Stomach smooth muscle (tissue), 2 donors: ENCODE data around the gene LAMA5.

Experiments used
- H3K27ac ChIP-seq: one replicate; pipeline ENCODE4 v1.7.0; 2013; ENCODE audit warnings: mild to moderate bottlenecking, low read length, inconsistent platforms
- H3K27me3 ChIP-seq, 2 donors: one replicate each; pipeline ENCODE4 v1.7.0; 2013; ENCODE audit warnings: low read length in 2 of 2; ENCODE audit not compliant: insufficient read depth in 2 of 2, control insufficient read depth in 1 of 2
- H3K36me3 ChIP-seq, 2 donors: one replicate each; pipeline ENCODE4 v1.7.0; 2013; ENCODE audit warnings: low read length in 2 of 2; ENCODE audit not compliant: control insufficient read depth in 2 of 2, insufficient read depth in 2 of 2
- H3K4me1 ChIP-seq: one replicate; pipeline ENCODE4 v1.7.0; 2013; ENCODE audit warnings: low read length; ENCODE audit not compliant: control insufficient read depth, insufficient read depth
- H3K4me3 ChIP-seq, 2 donors: one replicate each; pipeline ENCODE4 v1.7.0; 2013; ENCODE audit warnings: low read length in 2 of 2
- H3K9ac ChIP-seq, 2 donors: one replicate each; pipeline ENCODE4 v1.7.0; 2013; ENCODE audit warnings: low read length in 2 of 2, mild to moderate bottlenecking in 1 of 2
- H3K9me3 ChIP-seq, 2 donors: one replicate each; pipeline ENCODE4 v1.7.0; 2013; ENCODE audit warnings: low read length in 2 of 2; ENCODE audit not compliant: control insufficient read depth in 2 of 2
- donor health status: healthy.
- donor health status: Pancreatic carcinoma.

The LAMA5 gene

DNA sequence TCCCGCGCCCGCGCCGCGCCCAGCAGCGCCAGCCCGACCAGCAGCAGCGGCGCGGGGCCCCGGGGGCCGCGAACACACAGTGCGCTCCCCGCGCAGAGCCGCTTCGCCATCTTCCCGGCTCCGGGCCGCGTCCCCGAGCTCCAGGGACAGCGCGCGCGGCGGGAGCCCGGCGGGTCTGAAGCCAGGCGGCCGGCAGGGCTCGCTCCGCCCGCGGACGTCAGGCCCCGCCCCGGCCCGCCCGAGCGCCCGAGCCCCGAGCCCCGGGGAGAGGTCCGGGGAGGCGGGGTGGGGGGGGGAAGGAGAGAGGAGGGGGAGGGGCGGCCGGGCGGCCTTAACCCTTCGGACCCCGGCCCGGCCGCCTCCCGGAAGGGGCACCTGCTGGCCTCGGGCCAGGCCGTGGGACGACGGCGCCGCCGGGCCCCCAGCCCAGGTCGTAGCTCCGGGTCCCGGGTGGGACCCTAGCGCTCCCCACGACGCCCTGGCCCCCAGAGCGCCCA is at the start of gene LAMA5:
Gene LAMA5 (minus strand): TSS at position 177 of the 497 bp plus-strand sequence. CDS start 67 bp downstream, at position 110.
- peaks cover 0 to 1% of the 10 kb centered on the region in 2 donors for H3K36me3 ChIP-seq
- H3K9ac ChIP-seq, result peak within 1 kb of the TSS; percentile 76 to 87
- no peaks in the 10 kb centered on the region for H3K9me3 ChIP-seq
- H3K27ac ChIP-seq, result peak within 1 kb of the TSS; percentile 99
- no peaks in the 10 kb centered on the region for H3K27me3 ChIP-seq
- H3K4me3 ChIP-seq, result peak within 1 kb of the TSS; percentile 83 to 92
- peaks cover 90% of the 10 kb centered on the region for H3K4me1 ChIP-seq

GRCh38 chr20:62415354-62416111 is 48.4 kb upstream of the LAMA5 start:
- no peaks in the 10 kb centered on the region for H3K9me3 ChIP-seq
- H3K27me3 ChIP-seq, result no peaks in the 10 kb centered on the region
- H3K27ac ChIP-seq, result no peak overlapping the region
- no peak overlapping the region for H3K4me3 ChIP-seq
- H3K9ac ChIP-seq, result no peak overlapping the region
- no peaks in the 10 kb centered on the region for H3K36me3 ChIP-seq
- peaks cover 2% of the 10 kb centered on the region for H3K4me1 ChIP-seq

DNA sequence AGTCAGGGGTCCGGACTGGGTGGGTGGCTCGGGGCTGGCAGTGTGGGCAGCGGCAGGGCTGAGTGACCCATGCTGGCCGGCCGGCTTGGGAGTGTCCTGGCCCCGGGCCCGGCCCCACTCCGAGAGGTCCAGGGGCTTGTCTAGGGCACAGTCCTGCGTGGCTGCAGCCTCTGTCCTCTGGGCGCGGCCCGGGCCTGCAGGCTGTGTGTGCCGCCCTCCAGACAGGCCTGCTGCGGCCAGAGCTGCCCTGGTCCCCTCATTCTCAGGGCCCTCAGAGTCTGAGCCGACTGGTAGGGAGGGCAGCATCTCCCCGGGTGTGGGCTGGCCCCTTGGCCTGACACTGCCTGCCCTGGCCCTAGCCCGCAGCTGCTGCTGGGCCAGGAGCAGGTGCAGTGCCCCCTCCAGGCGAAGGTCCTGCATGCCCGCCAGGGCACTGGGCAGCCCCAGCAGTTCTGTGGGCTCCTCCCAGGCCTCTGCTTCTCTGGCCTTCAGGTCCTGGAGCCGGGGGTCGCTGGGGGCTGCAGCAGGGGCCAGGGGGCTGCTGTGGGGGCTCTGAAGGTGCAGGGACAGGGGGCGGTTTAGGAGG is 46.9 kb upstream of the LAMA5 start:
- H3K27me3 ChIP-seq, result no peaks in the 10 kb centered on the region

GRCh38 chr20:62413025-62413570 is 46.0 kb upstream of the LAMA5 start:
- Histone ChIP-seq H3K9ac (no peak overlapping the region), H3K36me3 (no peaks in the 10 kb centered on the region)

More for the DNA sequence above, 46.9 kb upstream of the LAMA5 start:
- Histone ChIP-seq H3K9me3 (no peaks in the 10 kb centered on the region), H3K27ac (no peak overlapping the region), H3K4me1 (peaks cover 12% of the 10 kb centered on the region), H3K9ac (no peak overlapping the region), H3K36me3 (no peaks in the 10 kb centered on the region), H3K4me3 (no peak overlapping the region)

GRCh38 chr20:62412194-62413024 is 45.3 kb upstream of the LAMA5 start:
- Histone ChIP-seq H3K27me3 (no peaks in the 10 kb centered on the region), H3K9ac (no peak overlapping the region), H3K27ac (no peak overlapping the region), H3K4me1 (peaks cover 16% of the 10 kb centered on the region), H3K9me3 (no peaks in the 10 kb centered on the region), H3K4me3 (no peak overlapping the region), H3K36me3 (no peaks in the 10 kb centered on the region)

More at GRCh38 chr20:62413025-62413570, 46.0 kb upstream of the LAMA5 start:
- no peaks in the 10 kb centered on the region for H3K9me3 ChIP-seq
- H3K27me3 ChIP-seq, result no peaks in the 10 kb centered on the region
- H3K27ac ChIP-seq, result no peak overlapping the region
- H3K4me1 ChIP-seq, result peaks cover 12% of the 10 kb centered on the region
- no peak overlapping the region for H3K4me3 ChIP-seq

- H3K36me3 ChIP-seq, result no peaks in the 10 kb centered on the region
- H3K27me3 ChIP-seq, result no peaks in the 10 kb centered on the region
- no peaks in the 10 kb centered on the region for H3K9me3 ChIP-seq
- H3K9ac ChIP-seq, result no peak overlapping the region
- H3K27ac ChIP-seq, result no peak overlapping the region
- no peak overlapping the region for H3K4me3 ChIP-seq
- H3K4me1 ChIP-seq, result peaks cover 19% of the 10 kb centered on the region
Measured at GRCh38 chr20:62411479-62412193, 44.5 kb upstream of the LAMA5 start.

GRCh38 chr20:62410746-62411478 is 43.8 kb upstream of the LAMA5 start:
- Histone ChIP-seq H3K4me1 (peaks cover 26% of the 10 kb centered on the region), H3K4me3 (no peak overlapping the region), H3K9ac (no peak overlapping the region)

DNA sequence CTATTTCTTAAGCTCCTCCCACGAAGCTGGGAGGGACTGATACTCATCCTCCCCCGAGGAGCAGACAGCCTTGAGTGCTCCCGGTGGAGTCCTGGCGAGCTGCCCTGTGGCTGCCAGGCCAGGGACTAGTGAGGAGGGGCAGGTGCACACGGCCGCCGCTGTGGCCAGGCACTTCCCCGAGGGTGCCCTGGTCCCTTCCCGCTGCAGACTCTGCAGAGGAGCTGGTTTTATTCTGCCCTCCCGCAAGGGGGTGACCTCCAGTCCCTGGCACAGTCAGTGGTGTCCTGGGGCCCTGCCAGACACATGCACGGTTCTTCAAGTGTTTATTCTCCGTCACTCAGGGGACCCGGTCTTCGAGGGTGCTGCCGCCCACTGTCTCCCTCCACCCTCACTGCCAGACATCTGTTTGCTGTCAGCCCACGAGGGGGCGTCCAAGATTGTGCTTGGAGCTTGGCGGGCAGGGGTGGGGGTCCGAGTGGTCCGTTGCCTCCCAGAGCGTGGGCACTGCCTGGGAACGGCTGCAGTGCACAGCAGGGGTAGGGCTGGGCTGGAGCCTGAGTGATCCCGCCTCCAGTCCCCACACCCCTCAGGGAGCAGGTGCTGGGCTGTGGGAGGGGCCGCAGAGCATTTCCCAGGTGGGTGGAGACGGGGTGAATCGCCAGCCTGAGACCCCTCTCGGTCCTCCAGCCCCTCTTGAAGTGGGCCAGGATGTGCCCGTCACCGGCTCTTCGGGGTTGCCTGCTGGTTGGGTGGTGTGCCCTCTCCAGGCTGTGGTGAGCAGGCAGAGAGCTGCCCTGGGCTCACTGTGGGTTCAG is 43.0 kb upstream of the LAMA5 start:
- Histone ChIP-seq H3K36me3 (no peaks in the 10 kb centered on the region), H3K9ac (no peak overlapping the region), H3K27ac (peak overlapping the region; percentile 41), H3K27me3 (no peaks in the 10 kb centered on the region), H3K9me3 (no peaks in the 10 kb centered on the region), H3K4me3 (peak overlapping the region in 1 of 2 donors; percentile 15), H3K4me1 (peaks cover 34% of the 10 kb centered on the region)

More at GRCh38 chr20:62410746-62411478, 43.8 kb upstream of the LAMA5 start:
- Histone ChIP-seq H3K36me3 (no peaks in the 10 kb centered on the region), H3K27me3 (no peaks in the 10 kb centered on the region), H3K9me3 (no peaks in the 10 kb centered on the region), H3K27ac (no peak overlapping the region)
